ENCODE data around the gene KLHL12. TPM values are rescaled to one million over a fixed set of nuclear protein-coding genes. Genes with fewer than 3 reads are reported as not detected.

The KLHL12 gene
- total RNA-seq, 1 donor from 2014 or later = 25.3 TPM

- TF ChIP-seq CTCF (IDR thresholded peaks at IDR 0.05) = no peak
- DNase-seq (no peak), ATAC-seq (no peak)
- no peaks in the 10 kb centered on the region for H3K9me3 ChIP-seq
- no peaks in the 10 kb centered on the region for H3K27me3 ChIP-seq (ENCODE audit: low read depth)
- H3K27ac ChIP-seq = no peak overlapping the region
- H3K4me3 ChIP-seq = no peak overlapping the region
- H3K36me3 ChIP-seq = no peaks in the 10 kb centered on the region
- intact Hi-C loops (cut with DNase I) = no loop called here
- H3K4me1 ChIP-seq = no peaks in the 10 kb centered on the region
Measured at GRCh38 chr1:202848191-202848542, 78.9 kb downstream of the KLHL12 start.

GRCh38 chr1:202844935-202845334, 82.1 kb downstream of the KLHL12 start:
- H3K27me3 ChIP-seq (ENCODE audit: low read depth) = no peaks in the 10 kb centered on the region
- H3K27ac ChIP-seq = no peak overlapping the region
- no peaks in the 10 kb centered on the region for H3K9me3 ChIP-seq
- no peak overlapping the region for H3K4me3 ChIP-seq
- no peak for DNase-seq
- no peak for TF ChIP-seq CTCF (IDR thresholded peaks at IDR 0.05)
- H3K4me1 ChIP-seq = no peaks in the 10 kb centered on the region
- no peak for ATAC-seq
- intact Hi-C loops (cut with DNase I) = no loop called here
- H3K36me3 ChIP-seq = no peaks in the 10 kb centered on the region

GRCh38 chr1:202844259-202844658, 82.8 kb downstream of the KLHL12 start:
- ATAC-seq (no peak), DNase-seq (no peak)
- no peak for TF ChIP-seq CTCF (IDR thresholded peaks at IDR 0.05)
- Histone ChIP-seq H3K36me3 (no peaks in the 10 kb centered on the region), H3K27me3 (ENCODE audit: low read depth) (no peaks in the 10 kb centered on the region), H3K4me3 (no peak overlapping the region), H3K27ac (no peak overlapping the region), H3K4me1 (no peaks in the 10 kb centered on the region), H3K9me3 (no peaks in the 10 kb centered on the region)
- intact Hi-C loops (cut with DNase I) = no loop called here

- ATAC-seq = peak in 1 of 2 donors; percentile 17
- no peak for TF ChIP-seq CTCF (IDR thresholded peaks at IDR 0.05)
- intact Hi-C loops (cut with DNase I) = no loop called here
Measured at GRCh38 chr1:202843081-202843480, 84.0 kb downstream of the KLHL12 start.

More at GRCh38 chr1:202843081-202843480, 84.0 kb downstream of the KLHL12 start:
- Histone ChIP-seq H3K36me3 (no peaks in the 10 kb centered on the region), H3K27ac (no peak overlapping the region), H3K27me3 (ENCODE audit: low read depth) (no peaks in the 10 kb centered on the region), H3K4me1 (no peaks in the 10 kb centered on the region), H3K9me3 (no peaks in the 10 kb centered on the region), H3K4me3 (no peak overlapping the region)
- DNase-seq = no peak

Other genes with a start within 250 kb of the KLHL12 start
- gene SYT2, start 216.8 kb downstream of the KLHL12 start, total RNA-seq = not detected
- gene KDM5B, start 118.8 kb downstream of the KLHL12 start, total RNA-seq = 48.9 TPM
- 0.71 TPM for gene PCAT6, start 116.3 kb downstream of the KLHL12 start, total RNA-seq
- gene RABIF, start 38.1 kb downstream of the KLHL12 start, total RNA-seq = 8.3 TPM
- gene ADIPOR1, start 31.1 kb upstream of the KLHL12 start, total RNA-seq = 110 TPM
- gene CYB5R1, start 40.0 kb upstream of the KLHL12 start, total RNA-seq = 67.9 TPM
- gene TMEM183A, start 80.1 kb upstream of the KLHL12 start, total RNA-seq = 52.0 TPM
- 1.3 TPM for gene PPFIA4, start 99.3 kb upstream of the KLHL12 start, total RNA-seq
- gene MYOG, start 158.8 kb upstream of the KLHL12 start, total RNA-seq = not detected
- 4.1 TPM for gene ADORA1, start 200.5 kb upstream of the KLHL12 start, total RNA-seq
- gene MYBPH, start 248.6 kb upstream of the KLHL12 start, total RNA-seq = not detected

Data from lower lobe of right lung (tissue), 2 donors.